Measurements from ENCODE around the gene NTN3. TPM values are rescaled to one million over a fixed set of nuclear protein-coding genes. Genes with fewer than 3 reads are reported as not detected.
A peak's percentile ranks its signal among the peaks of the same experiment; 100 is the strongest.

The NTN3 gene
- total and polyA plus RNA-seq, 2 of the 8 experiments (the other 6 are each of a cell fraction or from before 2014, with no cell fraction given): 0.30 to 0.34 TPM

- TF ChIP-seq TAF1 (IDR thresholded peaks at IDR 0.05; ENCODE audit: low read depth, low read length): 0 out of 2 replicates have a peak, but pooled peaks have one; percentile 32
- peak; percentile 73 for TF ChIP-seq NRF1 (IDR thresholded peaks at IDR 0.05; ENCODE audit: low read depth, low read length)
- no peak for TF ChIP-seq GTF2F1 (IDR thresholded peaks at IDR 0.05; ENCODE audit: borderline replicate concordance, low read depth, low read length)
- Histone ChIP-seq H3K23me2 (ENCODE audit: low read depth, low read length) (peaks cover 20% of the 10 kb centered on the region; the same call in 1 of the 2 replicates), H4K20me1 (replicated peaks in 1 of 2; ENCODE audit: control insufficient read depth in 1 of 2, insufficient read depth in 2 of 2, low read length in 2 of 2) (peaks cover 7 to 21% of the 10 kb centered on the region in 2 experiments), H2BK12ac (ENCODE audit: low read depth, low read length) (no peak within 1 kb of the TSS), H3K14ac (ENCODE audit: insufficient read length) (no peak within 1 kb of the TSS), H3K9me3 (ENCODE audit: insufficient read depth in 2 of 2, low read depth in 1 of 2, low read length in 1 of 2) (no peaks in the 10 kb centered on the region), H3K4me3 (ENCODE audit: extremely low read depth in 1 of 4, insufficient read depth in 2 of 4, low read depth in 3 of 4, low read length in 4 of 4) (peak within 1 kb of the TSS; percentile 61 to 93 (median 72)), H2AK5ac (ENCODE audit: low read depth, low read length) (no peak within 1 kb of the TSS), H3K27ac (ENCODE audit: low read depth, low read length) (no peak within 1 kb of the TSS), H4K91ac (replicated peaks; ENCODE audit: insufficient read length, low read length) (peak within 1 kb of the TSS; percentile 73), H3K4me1 (replicated peaks in 1 of 4; ENCODE audit: control insufficient read depth in 3 of 4, insufficient read depth in 4 of 4, low read length in 3 of 4) (peaks cover 0 to 30% (median 14%) of the 10 kb centered on the region in 4 experiments; a peak in 6 of 7 replicates), H2BK20ac (ENCODE audit: low read length) (no peak within 1 kb of the TSS), H3K4ac (replicated peaks; ENCODE audit: insufficient read length, low read depth, low read length) (peak within 1 kb of the TSS; percentile 89), H3K18ac (ENCODE audit: extremely low read depth, low read length) (peak within 1 kb of the TSS; percentile 95), H3K36me3 (ENCODE audit: control insufficient read depth in 2 of 4, insufficient read depth in 4 of 4, low read length in 3 of 4) (no peaks in the 10 kb centered on the region), H3K56ac (replicated peaks; ENCODE audit: insufficient read length, low read depth, low read length) (peak within 1 kb of the TSS; percentile 36), H3K79me2 (ENCODE audit: control insufficient read depth in 1 of 2, insufficient read depth in 2 of 2, low read length in 2 of 2) (peaks cover 0 to 2% of the 10 kb centered on the region in 2 experiments; a peak in 1 of 4 replicates), H4K8ac (ENCODE audit: extremely low read depth, insufficient read depth, low read length) (peak within 1 kb of the TSS; percentile 72), H2BK5ac (ENCODE audit: low read depth, low read length) (no peak within 1 kb of the TSS; the same call in 1 of the 2 replicates), H3K23ac (ENCODE audit: insufficient read length) (no peak within 1 kb of the TSS), H3K27me3 (replicated peaks in 1 of 4; ENCODE audit: control insufficient read depth in 3 of 4, extremely low read depth in 1 of 4, insufficient read depth in 3 of 4, low read length in 3 of 4) (peaks cover 20 to 55% (median 43%) of the 10 kb centered on the region in 4 experiments), H4K5ac (ENCODE audit: insufficient read length, low read depth, low read length) (peak within 1 kb of the TSS; percentile 26), H2BK120ac (replicated peaks; ENCODE audit: low read depth, low read length) (no peak within 1 kb of the TSS), H2BK15ac (ENCODE audit: low read length) (peak within 1 kb of the TSS; percentile 46; the same call in 1 of the 2 replicates), H3K4me2 (ENCODE audit: insufficient read depth in 1 of 2, low read depth in 2 of 2, low read length in 2 of 2) (peak within 1 kb of the TSS; percentile 83 to 92), H2AFZ (ENCODE audit: low read length) (peak within 1 kb of the TSS; percentile 11; the same call in 1 of the 2 replicates), H3K79me1 (ENCODE audit: low read depth, low read length) (peaks cover 14% of the 10 kb centered on the region; the same call in 1 of the 2 replicates), H3K9ac (replicated peaks in 1 of 4; ENCODE audit: extremely low read depth in 1 of 4, low read depth in 3 of 4, low read length in 3 of 4) (peak within 1 kb of the TSS in 1 of 4 experiments; percentile 48; a peak in 3 of 7 replicates)
- ChIA-PET POLR2A (ENCODE audit: partially characterized antibody) (interaction anchor here (0.8 to 3.5 kb wide), 6 partner anchors 16 to 204 kb away, joined by 3 to 20 read pairs (median 4); partner anchors contain the start of genes CEMP1 and TEDC2), CTCF (ENCODE audit: partially characterized antibody) (interaction anchor here (1.2 to 1.7 kb wide), 6 partner anchors 8 to 196 kb away, joined by 4 to 8 read pairs (median 6); no protein-coding TSS in a partner anchor)
- FAIRE-seq: no peak
- peak in 1 of 2 experiments; percentile 90 for DNase-seq (ENCODE audit: low read depth in 1 of 2, low spot score in 2 of 2)
- 1% methylated on average over 22 of the region's 77 CpGs; no CpG with 5 or more reads in 1 of the 2 experiments for WGBS, 2 experiments (ENCODE audit: extremely low coverage in 1 of 2, insufficient coverage in 1 of 2, insufficient read length in 1 of 2, insufficient replicate concordance in 2 of 2, low coverage in 1 of 2, low lambda C conversion rate in 2 of 2, missing lambda C conversion rate in 1 of 2)
These were observed 3.8 kb downstream of the NTN3 start, which contains the start of gene TBC1D24 for GRCh38 chr16:2474877-2475412. TSS of gene TBC1D24 (plus strand) at chr16:2475127. CDS start at chr16:2496149, 21,022 bp downstream.
